ENCODE results near the gene PHACTR2. TPM values are rescaled to one million over a fixed set of nuclear protein-coding genes. Genes with fewer than 3 reads are reported as not detected.

PHACTR2 gene
- total and polyA plus RNA-seq, 4 donors = 11.0 to 119 (median 43.8) TPM

DNA sequence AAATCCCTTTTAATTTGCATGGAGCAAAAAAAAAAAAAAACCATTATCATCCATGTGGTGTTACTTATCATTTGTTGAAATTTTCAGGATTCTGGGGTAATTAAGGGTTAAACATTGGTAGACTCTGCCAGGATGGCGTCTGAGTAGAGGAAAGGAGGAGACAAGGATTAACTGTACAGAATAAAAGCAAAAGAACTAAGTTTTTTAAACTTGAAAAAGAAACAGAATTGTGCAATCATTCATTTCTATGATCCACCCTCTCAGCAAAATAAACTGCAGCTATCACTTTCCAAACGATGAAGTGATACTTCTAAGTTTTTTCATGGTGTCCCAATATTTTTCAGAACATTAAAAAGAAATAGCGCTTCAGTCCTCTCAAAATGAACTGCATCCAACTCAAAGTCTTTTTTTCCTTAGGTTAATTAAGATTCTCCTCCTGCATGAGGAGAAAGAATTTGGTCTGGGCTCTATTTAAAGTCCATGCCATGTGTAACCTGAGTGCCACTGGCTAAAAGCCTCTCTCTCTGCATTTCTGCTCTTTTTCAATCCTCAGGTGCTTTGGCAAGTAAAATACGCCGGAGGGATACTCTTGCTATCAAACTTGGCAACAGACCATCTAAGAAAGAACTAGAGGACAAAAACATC is 95.9 kb downstream of the PHACTR2 start:
- H3K36me3 ChIP-seq (ENCODE audit: control insufficient read depth in 4 of 4, insufficient read depth in 4 of 4, low read length in 4 of 4) = peaks cover 7 to 14% (median 10%) of the 10 kb centered on the region in 4 donors
- H3K4me1 ChIP-seq (ENCODE audit: control insufficient read depth in 5 of 5, insufficient read depth in 5 of 5, low read length in 5 of 5) = peaks cover 2 to 37% (median 21%) of the 10 kb centered on the region in 5 donors
- DNase-seq (peak in 2 of 3 donors; percentile 80 to 84), ATAC-seq (ENCODE audit: insufficient read depth, low FRiP score) (no peak)
- no peak overlapping the region for H3K4me3 ChIP-seq
- H3K27ac ChIP-seq (ENCODE audit: low read depth in 1 of 2, low read length in 1 of 2) = peak overlapping the region in 1 of 2 donors; percentile 40
- H3K27me3 ChIP-seq (ENCODE audit: control insufficient read depth in 3 of 3, insufficient read depth in 3 of 3, low read length in 2 of 3) = no peaks in the 10 kb centered on the region
- TF ChIP-seq CTCF (IDR thresholded peaks at IDR 0.05; ENCODE audit: control extremely low read depth, extremely low read depth) = no peak
- no peaks in the 10 kb centered on the region for H3K9me3 ChIP-seq (ENCODE audit: control insufficient read depth in 4 of 4, insufficient read depth in 3 of 4, low read length in 3 of 4)
- 48 to 65% methylated on average over 5 of the region's 5 CpGs for WGBS, 2 donors
- H3K9ac ChIP-seq (ENCODE audit: insufficient read depth in 1 of 2, low read length in 2 of 2) = no peak overlapping the region

- Histone ChIP-seq H3K36me3 (ENCODE audit: control insufficient read depth in 4 of 4, insufficient read depth in 4 of 4, low read length in 4 of 4) (peaks cover 7 to 14% (median 10%) of the 10 kb centered on the region in 4 donors), H3K9ac (ENCODE audit: insufficient read depth in 1 of 2, low read length in 2 of 2) (no peak overlapping the region), H3K27ac (ENCODE audit: low read depth in 1 of 2, low read length in 1 of 2) (no peak overlapping the region), H3K4me1 (ENCODE audit: control insufficient read depth in 5 of 5, insufficient read depth in 5 of 5, low read length in 5 of 5) (peaks cover 2 to 37% (median 21%) of the 10 kb centered on the region in 5 donors), H3K27me3 (ENCODE audit: control insufficient read depth in 3 of 3, insufficient read depth in 3 of 3, low read length in 2 of 3) (no peaks in the 10 kb centered on the region), H3K9me3 (ENCODE audit: control insufficient read depth in 4 of 4, insufficient read depth in 3 of 4, low read length in 3 of 4) (no peaks in the 10 kb centered on the region), H3K4me3 (no peak overlapping the region)
- DNase-seq (peak in 2 of 3 donors; percentile 71 to 76), ATAC-seq (ENCODE audit: insufficient read depth, low FRiP score) (no peak)
- 70 to 91% methylated on average over 2 of the region's 2 CpGs for WGBS, 2 donors
- TF ChIP-seq CTCF (IDR thresholded peaks at IDR 0.05; ENCODE audit: control extremely low read depth, extremely low read depth) = no peak
Observed at GRCh38 chr6:143774347-143774746, 96.6 kb downstream of the PHACTR2 start.

GRCh38 chr6:143775336-143775735 is 97.6 kb downstream of the PHACTR2 start:
- no peak overlapping the region for H3K4me3 ChIP-seq
- 79 to 80% methylated on average over 6 of the region's 6 CpGs for WGBS, 2 donors
- no peaks in the 10 kb centered on the region for H3K9me3 ChIP-seq (ENCODE audit: control insufficient read depth in 4 of 4, insufficient read depth in 3 of 4, low read length in 3 of 4)
- H3K27me3 ChIP-seq (ENCODE audit: control insufficient read depth in 3 of 3, insufficient read depth in 3 of 3, low read length in 2 of 3) = no peaks in the 10 kb centered on the region
- H3K27ac ChIP-seq (ENCODE audit: low read depth in 1 of 2, low read length in 1 of 2) = no peak overlapping the region
- H3K36me3 ChIP-seq (ENCODE audit: control insufficient read depth in 4 of 4, insufficient read depth in 4 of 4, low read length in 4 of 4) = peaks cover 7 to 14% (median 10%) of the 10 kb centered on the region in 4 donors
- ATAC-seq (ENCODE audit: insufficient read depth, low FRiP score) (no peak), DNase-seq (peak in 2 of 3 donors; percentile 39 to 64)
- H3K9ac ChIP-seq (ENCODE audit: insufficient read depth in 1 of 2, low read length in 2 of 2) = no peak overlapping the region
- TF ChIP-seq CTCF (IDR thresholded peaks at IDR 0.05; ENCODE audit: control extremely low read depth, extremely low read depth) = no peak
- peaks cover 2 to 37% (median 21%) of the 10 kb centered on the region in 5 donors for H3K4me1 ChIP-seq (ENCODE audit: control insufficient read depth in 5 of 5, insufficient read depth in 5 of 5, low read length in 5 of 5)
